Gastroesophageal sphincter (tissue), 4 donors: ENCODE data around the gene FBXL19. TPM values are rescaled to one million over a fixed set of nuclear protein-coding genes. Genes with fewer than 3 reads are reported as not detected.

Source experiments
- ATAC-seq: fragments of 150-250 bp; one replicate; pipeline ENCODE4 v1.9.1; 2016; ENCODE audit warnings: mild to moderate bottlenecking, moderate library complexity
- H3K27ac ChIP-seq, 4 donors: fragments of 200-600 bp; sonication (generic) in 3 of 4; 1 replicate in 3 of 4; 2 replicates in 1 of 4; pipeline ENCODE4 v1.5.1; 2016 to 2019
- H3K27me3 ChIP-seq: fragments of 200-600 bp; sonication (generic); one replicate; pipeline ENCODE4 v1.5.1; 2019
- H3K36me3 ChIP-seq, 2 donors: fragments of 200-600 bp; sonication (generic); one replicate each; pipeline ENCODE4 v1.5.1; 2019; ENCODE audit warnings: control low read depth in 1 of 2
- H3K4me1 ChIP-seq, 3 donors: fragments of 200-600 bp; sonication (generic); 1 replicate in 2 of 3; 2 replicates in 1 of 3; pipeline ENCODE4 v1.5.1; 2016 to 2019; ENCODE audit warnings: control low read depth in 2 of 3
- H3K4me3 ChIP-seq, 2 donors: fragments of 200-600 bp; sonication (generic); one replicate each; pipeline ENCODE4 v1.5.1; 2019; ENCODE audit warnings: mild to moderate bottlenecking in 1 of 2, moderate library complexity in 1 of 2
- H3K9me3 ChIP-seq, 3 donors: fragments of 200-600 bp; sonication (generic); one replicate each; pipeline ENCODE4 v1.5.1; 2017 to 2019; ENCODE audit warnings: control low read depth in 2 of 3
- EP300 ChIP-seq: sonication (generic); formaldehyde crosslinking; IDR thresholded peaks from one replicate; pipeline ENCODE4 v1.6.1; 2017; ENCODE audit warnings: antibody characterized with exemption, mild to moderate bottlenecking
- POLR2A ChIP-seq, 2 donors: fragments of 450-650 bp; IDR thresholded peaks; one replicate each; pipeline ENCODE4 v1.6.1; 2017; ENCODE audit warnings: antibody characterized with exemption in 2 of 2, mild to moderate bottlenecking in 2 of 2, moderate library complexity in 1 of 2
- POLR2AphosphoS5 ChIP-seq: sonication (generic); formaldehyde crosslinking; IDR thresholded peaks from one replicate; pipeline ENCODE4 v1.6.1; 2017; ENCODE audit warnings: antibody characterized with exemption
- WGBS, 2 donors: methylation state at CpG; one replicate each; pipeline ENCODE4 v1.1.5; 2018; ENCODE audit warnings: low coverage in 1 of 2; 5-methylcytosine and 5-hydroxymethylcytosine counted together
- total RNA-seq, 4 donors: library from RNA; depleted of rRNA; stranded (reverse); fragments of >200 nt; gene quantifications; one replicate each; pipeline ENCODE4 v1.1.0, GENCODE V29; 2016
- TF ChIP-seq, protein P1 (sequence below), 4 experiments: fragments of 200-600 bp in 2 of 4; fragments of 450-650 bp in 2 of 4; sonication (generic) in 1 of 4; IDR thresholded peaks; one replicate each; pipeline ENCODE4 v1.5.1; 2017 to 2019; ENCODE audit warnings: antibody characterized with exemption in 4 of 4, mild to moderate bottlenecking in 2 of 4, moderate library complexity in 2 of 4

Gene FBXL19
- total RNA-seq, 4 donors from 2014 or later = 10.0 to 23.5 (median 11.9) TPM

DNA sequence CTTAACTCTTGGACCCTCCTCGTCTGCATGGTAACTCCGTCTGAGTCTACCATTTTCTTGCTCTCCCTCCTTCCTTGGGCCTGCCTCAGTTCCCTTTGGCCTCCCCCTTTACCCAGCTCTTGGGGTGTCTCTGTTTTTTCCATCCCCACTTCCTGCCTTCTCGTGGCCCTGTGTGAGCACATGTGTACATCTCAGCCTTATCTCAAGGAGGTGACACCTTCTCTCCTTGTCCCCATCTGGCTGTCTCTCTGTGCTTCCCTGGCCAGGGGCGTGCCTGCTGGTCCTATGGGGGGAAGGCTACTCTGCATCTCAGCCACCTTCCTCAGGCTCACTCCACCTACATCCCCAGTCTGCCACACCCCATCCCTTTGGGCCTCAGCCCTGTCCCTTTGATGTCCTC is 20.4 kb upstream of the FBXL19 start:
- Histone ChIP-seq H3K27ac (peak overlapping the region in 3 of 4 donors; percentile 91 to 94 (median 93)), H3K4me1 (peaks cover 0 to 36% (median 11%) of the 10 kb centered on the region in 3 donors), H3K9me3 (no peaks in the 10 kb centered on the region), H3K4me3 (peak overlapping the region in 1 of 2 donors; percentile 65), H3K36me3 (peaks cover 0 to 7% of the 10 kb centered on the region in 2 donors), H3K27me3 (no peaks in the 10 kb centered on the region)
- no peak for TF ChIP-seq POLR2A (IDR thresholded peaks at IDR 0.05)
- TF ChIP-seq POLR2AphosphoS5 = no peak
- TF ChIP-seq, protein P1, sequence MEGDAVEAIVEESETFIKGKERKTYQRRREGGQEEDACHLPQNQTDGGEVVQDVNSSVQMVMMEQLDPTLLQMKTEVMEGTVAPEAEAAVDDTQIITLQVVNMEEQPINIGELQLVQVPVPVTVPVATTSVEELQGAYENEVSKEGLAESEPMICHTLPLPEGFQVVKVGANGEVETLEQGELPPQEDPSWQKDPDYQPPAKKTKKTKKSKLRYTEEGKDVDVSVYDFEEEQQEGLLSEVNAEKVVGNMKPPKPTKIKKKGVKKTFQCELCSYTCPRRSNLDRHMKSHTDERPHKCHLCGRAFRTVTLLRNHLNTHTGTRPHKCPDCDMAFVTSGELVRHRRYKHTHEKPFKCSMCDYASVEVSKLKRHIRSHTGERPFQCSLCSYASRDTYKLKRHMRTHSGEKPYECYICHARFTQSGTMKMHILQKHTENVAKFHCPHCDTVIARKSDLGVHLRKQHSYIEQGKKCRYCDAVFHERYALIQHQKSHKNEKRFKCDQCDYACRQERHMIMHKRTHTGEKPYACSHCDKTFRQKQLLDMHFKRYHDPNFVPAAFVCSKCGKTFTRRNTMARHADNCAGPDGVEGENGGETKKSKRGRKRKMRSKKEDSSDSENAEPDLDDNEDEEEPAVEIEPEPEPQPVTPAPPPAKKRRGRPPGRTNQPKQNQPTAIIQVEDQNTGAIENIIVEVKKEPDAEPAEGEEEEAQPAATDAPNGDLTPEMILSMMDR (IDR thresholded peaks at IDR 0.05) = no peak
- TF ChIP-seq EP300 = no peak
- WGBS, 2 donors = 57 to 69% methylated on average over 3 to 4 of the region's 4 CpGs
- no peak for ATAC-seq

DNA sequence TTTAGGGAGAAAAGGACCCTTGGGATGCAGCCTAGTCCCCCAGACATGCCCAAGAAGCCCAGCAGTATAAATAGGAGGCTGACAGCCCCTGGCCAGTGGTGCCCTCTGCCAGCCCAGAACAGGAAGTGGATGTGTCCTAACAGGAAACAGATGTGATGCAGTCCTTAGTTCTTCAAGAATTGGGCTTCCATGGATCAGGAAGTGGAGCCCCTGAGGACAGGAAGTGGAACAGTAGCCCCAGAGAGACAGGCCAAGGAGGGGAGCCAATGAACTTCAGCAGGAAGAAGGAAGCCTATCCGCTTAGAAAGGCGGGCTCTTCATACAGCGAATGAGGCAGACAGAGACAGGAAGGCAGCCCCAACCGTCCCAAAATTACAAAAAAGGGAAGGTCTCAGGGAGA is 19.8 kb upstream of the FBXL19 start:
- Histone ChIP-seq H3K27me3 (no peaks in the 10 kb centered on the region), H3K9me3 (no peaks in the 10 kb centered on the region), H3K36me3 (peaks cover 0 to 7% of the 10 kb centered on the region in 2 donors), H3K4me1 (peaks cover 0 to 36% (median 11%) of the 10 kb centered on the region in 3 donors), H3K4me3 (no peak overlapping the region), H3K27ac (peak overlapping the region in 3 of 4 donors; percentile 54 to 93 (median 91))
- peak; percentile 11 for ATAC-seq
- WGBS, 2 donors = 40 to 71% methylated on average over 2 to 3 of the region's 4 CpGs
- TF ChIP-seq, protein P1 (IDR thresholded peaks at IDR 0.05) = no peak
- TF ChIP-seq EP300 (no peak), POLR2A (IDR thresholded peaks at IDR 0.05) (no peak), POLR2AphosphoS5 (no peak)

DNA sequence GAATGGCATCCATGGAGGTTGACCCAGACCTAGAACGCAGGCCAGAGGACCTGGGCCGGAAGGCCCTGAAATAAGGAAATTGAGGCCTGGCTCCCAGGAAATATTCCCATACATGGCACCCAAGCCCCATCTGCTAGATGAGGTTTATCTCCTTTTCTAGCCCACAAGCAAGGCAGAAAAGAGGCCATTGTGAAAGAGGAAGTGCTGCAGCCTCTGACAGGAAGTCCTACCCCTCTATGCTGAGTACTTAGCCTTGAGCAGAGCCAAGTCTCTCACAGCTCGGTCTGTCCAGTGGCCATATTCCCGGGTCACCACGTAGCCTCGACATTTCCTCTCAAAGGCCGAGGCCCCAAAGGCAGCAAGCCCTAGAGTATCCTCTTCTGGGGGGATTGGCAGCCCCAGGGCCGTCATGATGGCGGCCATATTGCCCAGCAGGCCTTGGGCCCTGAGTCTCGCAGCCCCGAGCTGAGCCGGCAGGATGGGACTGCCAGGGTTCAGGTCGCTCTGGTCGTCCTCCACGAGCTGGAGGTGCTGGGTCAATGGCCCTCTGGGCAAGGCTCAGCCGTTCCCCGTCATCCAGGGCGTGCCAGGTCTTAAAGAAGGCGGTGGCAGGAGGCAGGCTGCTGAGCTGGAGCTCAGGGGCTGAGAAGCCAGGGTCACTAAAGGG is 19.1 kb upstream of the FBXL19 start:
- no peak overlapping the region for H3K4me3 ChIP-seq
- no peaks in the 10 kb centered on the region for H3K27me3 ChIP-seq
- H3K9me3 ChIP-seq = no peaks in the 10 kb centered on the region
- H3K4me1 ChIP-seq = peaks cover 0 to 36% (median 11%) of the 10 kb centered on the region in 3 donors
- TF ChIP-seq EP300 = no peak
- TF ChIP-seq, protein P1 (IDR thresholded peaks at IDR 0.05) = no peak
- TF ChIP-seq POLR2AphosphoS5 = no peak
- no peak for TF ChIP-seq POLR2A (IDR thresholded peaks at IDR 0.05)
- H3K36me3 ChIP-seq = peaks cover 0 to 5% of the 10 kb centered on the region in 2 donors
- 83% methylated on average over 2 of the region's 19 CpGs; no CpG with 5 or more reads in 1 of the 2 donors for WGBS, 2 donors
- peak overlapping the region in 3 of 4 donors; percentile 54 to 93 (median 91) for H3K27ac ChIP-seq
- no peak for ATAC-seq

DNA sequence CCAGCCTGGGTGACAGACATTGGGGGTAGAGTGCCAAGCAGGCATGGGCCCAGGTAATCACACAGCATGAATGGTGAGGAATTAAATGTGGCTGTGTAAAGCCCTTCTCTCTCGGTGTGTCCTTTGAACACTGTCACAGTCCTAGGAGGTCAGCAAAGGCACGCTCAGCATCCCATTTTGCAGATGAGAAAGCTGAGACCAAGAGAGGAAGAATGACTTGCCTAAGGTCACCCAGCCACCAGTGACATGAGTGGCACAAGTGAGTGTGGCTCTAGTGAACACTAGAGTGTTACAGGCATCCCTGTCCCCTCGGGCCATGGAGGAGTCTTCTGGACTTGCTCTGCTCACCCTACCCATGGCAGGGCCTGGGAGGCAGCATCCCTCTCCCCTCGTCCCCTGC is 16.3 kb upstream of the FBXL19 start:
- H3K27ac ChIP-seq = no peak overlapping the region
- peaks cover 0 to 23% (median 4%) of the 10 kb centered on the region in 3 donors for H3K4me1 ChIP-seq
- H3K4me3 ChIP-seq = no peak overlapping the region
- no peaks in the 10 kb centered on the region for H3K27me3 ChIP-seq
- ATAC-seq = no peak
- no peaks in the 10 kb centered on the region for H3K9me3 ChIP-seq
- no peaks in the 10 kb centered on the region for H3K36me3 ChIP-seq
- 100% methylated on average over 1 of the region's 4 CpGs; no CpG with 5 or more reads in 1 of the 2 donors for WGBS, 2 donors
- TF ChIP-seq, protein P1 (IDR thresholded peaks at IDR 0.05) = no peak
- TF ChIP-seq EP300 = no peak
- no peak for TF ChIP-seq POLR2A (IDR thresholded peaks at IDR 0.05)
- no peak for TF ChIP-seq POLR2AphosphoS5
